ENCODE results near the gene TP53AIP1. TPM values are rescaled to one million over a fixed set of nuclear protein-coding genes. Genes with fewer than 3 reads are reported as not detected.

Gene TP53AIP1
- total and polyA plus RNA-seq, 9 donors: 0.02 to 1.5 (median 0.31) TPM; not detected in 5

GRCh38 chr11:128934351-128934750, 8.3 kb downstream of the TP53AIP1 start:
- Histone ChIP-seq H3K27ac (no peak overlapping the region), H3K9me3 (no peaks in the 10 kb centered on the region), H3K27me3 (no peaks in the 10 kb centered on the region), H3K36me3 (no peaks in the 10 kb centered on the region), H3K4me3 (no peak overlapping the region), H3K4me1 (ENCODE audit: insufficient read depth) (no peaks in the 10 kb centered on the region)
- DNase-seq: no peak
- 90 to 94% (median 94%) methylated on average over 7 of the region's 7 CpGs for WGBS, 3 donors
- TF ChIP-seq EP300 (IDR thresholded peaks at IDR 0.05) (no peak), POLR2A (IDR thresholded peaks at IDR 0.05) (no peak)
- TF ChIP-seq, protein P1, sequence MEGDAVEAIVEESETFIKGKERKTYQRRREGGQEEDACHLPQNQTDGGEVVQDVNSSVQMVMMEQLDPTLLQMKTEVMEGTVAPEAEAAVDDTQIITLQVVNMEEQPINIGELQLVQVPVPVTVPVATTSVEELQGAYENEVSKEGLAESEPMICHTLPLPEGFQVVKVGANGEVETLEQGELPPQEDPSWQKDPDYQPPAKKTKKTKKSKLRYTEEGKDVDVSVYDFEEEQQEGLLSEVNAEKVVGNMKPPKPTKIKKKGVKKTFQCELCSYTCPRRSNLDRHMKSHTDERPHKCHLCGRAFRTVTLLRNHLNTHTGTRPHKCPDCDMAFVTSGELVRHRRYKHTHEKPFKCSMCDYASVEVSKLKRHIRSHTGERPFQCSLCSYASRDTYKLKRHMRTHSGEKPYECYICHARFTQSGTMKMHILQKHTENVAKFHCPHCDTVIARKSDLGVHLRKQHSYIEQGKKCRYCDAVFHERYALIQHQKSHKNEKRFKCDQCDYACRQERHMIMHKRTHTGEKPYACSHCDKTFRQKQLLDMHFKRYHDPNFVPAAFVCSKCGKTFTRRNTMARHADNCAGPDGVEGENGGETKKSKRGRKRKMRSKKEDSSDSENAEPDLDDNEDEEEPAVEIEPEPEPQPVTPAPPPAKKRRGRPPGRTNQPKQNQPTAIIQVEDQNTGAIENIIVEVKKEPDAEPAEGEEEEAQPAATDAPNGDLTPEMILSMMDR (IDR thresholded peaks at IDR 0.05): no peak
- intact Hi-C loops (cut with DNase I): no loop called here

DNA sequence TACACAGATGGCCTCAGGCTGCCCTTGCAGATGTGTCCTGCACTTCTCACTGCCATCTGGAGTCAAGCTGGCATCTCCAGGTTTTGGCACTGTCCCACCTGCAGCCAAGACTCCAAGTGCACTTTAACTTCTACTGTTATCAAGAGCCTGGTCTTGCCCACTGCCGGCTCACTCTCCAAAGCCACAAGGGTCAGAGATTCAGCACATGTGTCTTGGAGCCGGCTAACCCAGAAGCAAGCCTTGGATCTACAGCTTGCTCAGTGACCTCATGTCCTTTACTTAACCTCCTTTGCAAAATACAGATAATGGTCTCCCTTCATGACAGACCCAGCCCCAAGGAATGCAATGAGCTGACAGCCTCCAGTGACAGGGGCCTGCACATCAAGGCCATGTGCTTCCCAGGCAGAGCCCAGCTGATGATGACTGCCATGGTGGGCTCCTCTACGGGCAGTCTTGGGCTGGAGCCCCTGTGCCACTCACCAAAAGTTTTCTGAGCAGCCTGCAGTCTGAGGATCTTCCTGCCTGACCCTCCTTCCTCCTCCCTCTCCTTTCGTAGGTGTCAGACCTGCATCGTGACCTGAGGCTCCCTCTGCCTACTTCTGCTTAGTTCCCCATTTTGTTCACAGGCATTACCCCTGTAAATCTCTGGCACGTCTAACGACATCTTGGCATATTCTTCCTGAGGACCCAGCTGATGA, 9.0 kb downstream of the TP53AIP1 start:
- H3K4me1 ChIP-seq (ENCODE audit: insufficient read depth): no peaks in the 10 kb centered on the region
- intact Hi-C loops (cut with DNase I): no loop called here
- 82 to 88% (median 83%) methylated on average over 7 of the region's 7 CpGs for WGBS, 3 donors

GRCh38 chr11:128931668-128932067, 11.0 kb downstream of the TP53AIP1 start:
- H3K4me1 ChIP-seq (ENCODE audit: insufficient read depth): no peaks in the 10 kb centered on the region
- WGBS, 3 donors: 67 to 75% (median 70%) methylated on average over 6 of the region's 6 CpGs
- DNase-seq: no peak
- no peak overlapping the region for H3K27ac ChIP-seq
- H3K27me3 ChIP-seq: no peaks in the 10 kb centered on the region
- H3K4me3 ChIP-seq: no peak overlapping the region
- no peaks in the 10 kb centered on the region for H3K36me3 ChIP-seq
- H3K9me3 ChIP-seq: no peaks in the 10 kb centered on the region
- TF ChIP-seq, protein P1 (IDR thresholded peaks at IDR 0.05): no peak
- TF ChIP-seq POLR2A (IDR thresholded peaks at IDR 0.05): no peak
- no peak for TF ChIP-seq EP300 (IDR thresholded peaks at IDR 0.05)
- intact Hi-C loops (cut with DNase I): no loop called here

More for the DNA sequence above, 9.0 kb downstream of the TP53AIP1 start:
- no peaks in the 10 kb centered on the region for H3K36me3 ChIP-seq
- no peak overlapping the region for H3K4me3 ChIP-seq
- TF ChIP-seq, protein P1 (IDR thresholded peaks at IDR 0.05): no peak
- TF ChIP-seq EP300 (IDR thresholded peaks at IDR 0.05) (no peak), POLR2A (IDR thresholded peaks at IDR 0.05) (no peak)
- H3K27me3 ChIP-seq: no peaks in the 10 kb centered on the region
- H3K9me3 ChIP-seq: no peaks in the 10 kb centered on the region
- no peak for DNase-seq
- no peak overlapping the region for H3K27ac ChIP-seq

- Histone ChIP-seq H3K9me3 (no peaks in the 10 kb centered on the region), H3K4me1 (ENCODE audit: insufficient read depth) (no peaks in the 10 kb centered on the region), H3K27me3 (no peaks in the 10 kb centered on the region), H3K4me3 (no peak overlapping the region), H3K36me3 (no peaks in the 10 kb centered on the region), H3K27ac (no peak overlapping the region)
- intact Hi-C loops (cut with DNase I): no loop called here
- WGBS, 3 donors: 71 to 81% (median 80%) methylated on average over 3 of the region's 3 CpGs
- TF ChIP-seq, protein P1 (IDR thresholded peaks at IDR 0.05): no peak
- TF ChIP-seq POLR2A (IDR thresholded peaks at IDR 0.05): no peak
- no peak for TF ChIP-seq EP300 (IDR thresholded peaks at IDR 0.05)
- DNase-seq: no peak
Observed at GRCh38 chr11:128931066-128931465, 11.6 kb downstream of the TP53AIP1 start.

Data from ovary (tissue), 9 donors.